Measurements from ENCODE around the gene SLC35F3. TPM values are rescaled to one million over a fixed set of nuclear protein-coding genes. Genes with fewer than 3 reads are reported as not detected.

SLC35F3 gene
- total RNA-seq, 1 donor from 2014 or later: not detected

DNA sequence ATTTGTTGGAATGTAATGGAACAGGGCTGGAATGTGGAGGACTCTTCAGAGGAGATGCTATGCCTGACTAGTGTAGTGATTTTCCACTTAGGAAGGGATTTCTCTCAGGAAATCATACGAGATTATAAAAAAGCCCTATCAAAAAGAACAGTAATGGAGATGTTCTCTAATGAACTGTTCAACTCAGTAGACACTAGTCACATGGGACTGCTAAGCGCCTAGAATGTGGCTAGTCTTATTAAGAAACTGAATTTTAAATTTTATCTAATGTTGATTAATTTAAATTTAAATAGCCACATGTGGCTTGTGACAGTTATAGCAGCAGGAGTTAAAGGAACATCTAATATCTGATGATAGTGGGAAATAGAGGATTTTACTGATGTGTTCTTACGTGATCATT is 94.0 kb downstream of the SLC35F3 start:
- Mint-ChIP-seq H3K4me3 (no peak overlapping the region), H3K4me1 (no peaks in the 10 kb centered on the region), H3K9me3 (no peaks in the 10 kb centered on the region), H3K27me3 (peaks cover 2% of the 10 kb centered on the region), H3K27ac (no peak overlapping the region), H3K36me3 (ENCODE audit: low read depth) (no peaks in the 10 kb centered on the region)
- no peak for ATAC-seq (ENCODE audit: low read depth)
- ChIA-PET CTCF (no interaction called here), POLR2A (no interaction called here)
- no peak for DNase-seq
- TF ChIP-seq, protein P1, sequence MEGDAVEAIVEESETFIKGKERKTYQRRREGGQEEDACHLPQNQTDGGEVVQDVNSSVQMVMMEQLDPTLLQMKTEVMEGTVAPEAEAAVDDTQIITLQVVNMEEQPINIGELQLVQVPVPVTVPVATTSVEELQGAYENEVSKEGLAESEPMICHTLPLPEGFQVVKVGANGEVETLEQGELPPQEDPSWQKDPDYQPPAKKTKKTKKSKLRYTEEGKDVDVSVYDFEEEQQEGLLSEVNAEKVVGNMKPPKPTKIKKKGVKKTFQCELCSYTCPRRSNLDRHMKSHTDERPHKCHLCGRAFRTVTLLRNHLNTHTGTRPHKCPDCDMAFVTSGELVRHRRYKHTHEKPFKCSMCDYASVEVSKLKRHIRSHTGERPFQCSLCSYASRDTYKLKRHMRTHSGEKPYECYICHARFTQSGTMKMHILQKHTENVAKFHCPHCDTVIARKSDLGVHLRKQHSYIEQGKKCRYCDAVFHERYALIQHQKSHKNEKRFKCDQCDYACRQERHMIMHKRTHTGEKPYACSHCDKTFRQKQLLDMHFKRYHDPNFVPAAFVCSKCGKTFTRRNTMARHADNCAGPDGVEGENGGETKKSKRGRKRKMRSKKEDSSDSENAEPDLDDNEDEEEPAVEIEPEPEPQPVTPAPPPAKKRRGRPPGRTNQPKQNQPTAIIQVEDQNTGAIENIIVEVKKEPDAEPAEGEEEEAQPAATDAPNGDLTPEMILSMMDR (IDR thresholded peaks at IDR 0.05): no peak
- intact Hi-C loops (cut with micrococcal nuclease): no loop called here

DNA sequence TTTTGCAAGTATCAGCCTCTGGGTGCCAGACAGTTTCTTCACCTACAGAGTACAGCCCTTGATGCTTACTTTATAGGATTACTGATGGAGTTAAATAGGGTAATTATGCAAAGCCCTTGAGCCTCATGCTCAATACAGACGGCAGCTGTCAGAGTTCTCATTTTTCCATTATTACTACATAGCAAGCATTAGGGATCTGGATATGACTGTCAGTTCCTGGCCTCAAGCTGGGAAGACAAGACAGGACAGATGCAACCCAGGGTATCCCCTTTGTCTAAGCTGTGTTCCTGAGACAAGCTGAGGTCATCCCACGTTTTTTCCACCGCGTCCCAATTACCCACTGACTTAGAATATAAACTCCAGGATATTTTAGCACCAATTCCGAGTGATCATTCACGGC is 94.4 kb downstream of the SLC35F3 start:
- CTCF ChIA-PET: no interaction called here
- DNase-seq (no peak), ATAC-seq (ENCODE audit: low read depth) (no peak)
- intact Hi-C loops (cut with micrococcal nuclease): no loop called here
- Mint-ChIP-seq H3K4me3 (no peak overlapping the region), H3K27me3 (peaks cover 3% of the 10 kb centered on the region), H3K36me3 (ENCODE audit: low read depth) (no peaks in the 10 kb centered on the region), H3K9me3 (no peaks in the 10 kb centered on the region), H3K27ac (no peak overlapping the region), H3K4me1 (no peaks in the 10 kb centered on the region)
- POLR2A ChIA-PET: no interaction called here
- TF ChIP-seq, protein P1 (IDR thresholded peaks at IDR 0.05): no peak

DNA sequence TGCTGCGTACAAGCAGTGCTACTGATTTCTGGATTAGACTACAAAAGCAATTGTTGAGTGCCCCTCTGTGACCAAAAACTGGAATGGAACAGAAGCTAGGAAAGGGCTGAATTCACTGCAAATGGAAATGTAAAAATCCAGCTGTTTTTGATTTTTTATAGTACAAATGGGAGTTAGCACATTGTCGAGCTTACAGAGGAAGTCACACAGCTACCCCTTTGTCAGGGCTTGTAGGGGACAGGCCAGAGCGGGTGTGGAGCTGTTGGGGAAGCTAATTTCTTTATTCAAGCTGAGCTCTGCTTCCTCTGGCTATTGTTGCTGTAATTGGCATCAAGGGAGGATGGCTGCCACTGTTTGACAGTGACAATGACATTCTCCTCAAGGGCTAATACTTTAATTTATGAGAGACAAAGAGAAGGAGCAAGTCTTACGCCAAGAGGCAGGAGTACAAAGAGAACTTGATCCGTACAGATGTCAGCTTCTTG is 96.1 kb downstream of the SLC35F3 start:
- CTCF ChIA-PET: no interaction called here
- no peaks in the 10 kb centered on the region for H3K36me3 Mint-ChIP-seq (ENCODE audit: low read depth)
- H3K9me3 Mint-ChIP-seq: no peaks in the 10 kb centered on the region

DNA sequence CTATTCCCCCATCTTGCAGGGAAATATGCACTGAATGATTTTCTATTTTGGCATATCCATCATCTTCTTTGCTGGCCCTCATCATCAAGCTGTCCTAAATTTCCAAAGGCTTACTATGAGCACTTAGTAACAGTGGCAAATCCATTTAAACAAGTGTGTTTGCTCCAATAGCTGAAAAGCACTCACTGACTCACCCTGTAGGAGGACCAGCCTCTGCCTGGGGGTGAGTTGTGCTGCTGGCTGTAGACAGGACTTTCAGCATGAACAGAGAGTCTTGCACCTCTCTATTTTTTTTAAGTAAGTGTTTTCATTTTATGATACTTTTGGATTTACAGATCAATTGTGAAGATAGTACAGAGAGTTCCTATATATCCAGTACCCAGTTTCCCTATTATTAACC is 97.3 kb downstream of the SLC35F3 start:
- ChIA-PET CTCF (no interaction called here), POLR2A (no interaction called here)
- intact Hi-C loops (cut with micrococcal nuclease): no loop called here
- TF ChIP-seq, protein P1 (IDR thresholded peaks at IDR 0.05): no peak
- Mint-ChIP-seq H3K36me3 (ENCODE audit: low read depth) (no peaks in the 10 kb centered on the region), H3K27ac (no peak overlapping the region), H3K9me3 (no peaks in the 10 kb centered on the region), H3K4me3 (no peak overlapping the region), H3K27me3 (peaks cover 8% of the 10 kb centered on the region), H3K4me1 (no peaks in the 10 kb centered on the region)
- DNase-seq (no peak), ATAC-seq (ENCODE audit: low read depth) (no peak)

More for the DNA sequence above, 96.1 kb downstream of the SLC35F3 start:
- H3K27me3 Mint-ChIP-seq: peaks cover 8% of the 10 kb centered on the region
- H3K4me3 Mint-ChIP-seq: no peak overlapping the region
- H3K27ac Mint-ChIP-seq: no peak overlapping the region
- POLR2A ChIA-PET: no interaction called here
- TF ChIP-seq, protein P1 (IDR thresholded peaks at IDR 0.05): no peak
- DNase-seq (no peak), ATAC-seq (ENCODE audit: low read depth) (no peak)
- no peaks in the 10 kb centered on the region for H3K4me1 Mint-ChIP-seq
- intact Hi-C loops (cut with micrococcal nuclease): no loop called here

DNA sequence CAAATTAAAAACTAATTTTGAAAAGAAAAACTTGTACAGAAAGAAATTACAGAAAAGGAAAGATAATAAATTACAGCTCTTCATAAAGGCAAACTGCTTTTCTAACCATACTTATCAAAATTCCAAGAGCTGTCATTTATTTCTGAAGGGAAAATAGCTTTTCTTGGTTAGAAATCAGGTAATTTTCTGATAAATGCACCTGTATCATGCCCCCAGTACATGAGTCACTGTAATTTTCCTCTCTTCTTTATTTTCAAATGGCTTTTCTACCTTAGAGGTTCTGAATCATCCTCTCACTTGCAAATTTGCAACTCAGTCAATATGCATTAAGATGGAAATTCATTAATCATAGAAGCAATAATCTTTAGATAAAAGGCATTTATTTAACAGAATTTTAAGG is 100.1 kb downstream of the SLC35F3 start:
- ChIA-PET CTCF (no interaction called here), POLR2A (no interaction called here)
- ATAC-seq (ENCODE audit: low read depth): no peak
- no peaks in the 10 kb centered on the region for H3K4me1 Mint-ChIP-seq
- no peak overlapping the region for H3K27ac Mint-ChIP-seq
- DNase-seq: no peak
- H3K27me3 Mint-ChIP-seq: peaks cover 8% of the 10 kb centered on the region
- peaks cover 1% of the 10 kb centered on the region for H3K9me3 Mint-ChIP-seq
- H3K4me3 Mint-ChIP-seq: no peak overlapping the region
- H3K36me3 Mint-ChIP-seq (ENCODE audit: low read depth): no peaks in the 10 kb centered on the region
- intact Hi-C loops (cut with micrococcal nuclease): no loop called here
- TF ChIP-seq, protein P1 (IDR thresholded peaks at IDR 0.05): no peak
